H9 (cell line): Measurements from ENCODE around the gene CRMP1. TPM values are rescaled to one million over a fixed set of nuclear protein-coding genes. Genes with fewer than 3 reads are reported as not detected.

Experiments
- DNase-seq: peaks from one replicate; pipeline ENCODE4 v3.0.0-alpha.2; 2017
- H2AFZ ChIP-seq: one replicate; pipeline ENCODE4 v1.6.1; 2013; ENCODE audit warnings: mild to moderate bottlenecking, low read length, control low read depth, moderate library complexity
- H2AK5ac ChIP-seq: 2 replicates; pipeline ENCODE4 v1.6.1; 2013; ENCODE audit warnings: low read length, control low read depth, mixed read lengths; ENCODE audit not compliant: insufficient read length
- H2BK120ac ChIP-seq: one replicate; pipeline ENCODE4 v1.6.1; 2013; ENCODE audit warnings: low read depth, mild to moderate bottlenecking, low read length, control low read depth, inconsistent platforms; ENCODE audit not compliant: poor library complexity, severe bottlenecking
- H2BK12ac ChIP-seq: 2 replicates; pipeline ENCODE4 v1.6.1; 2013; ENCODE audit warnings: low read length, control low read depth, mixed read lengths, low read depth; ENCODE audit not compliant: insufficient read length
- H2BK15ac ChIP-seq: 2 replicates; pipeline ENCODE4 v1.6.1; 2013; ENCODE audit warnings: low read depth, low read length, control low read depth
- H2BK20ac ChIP-seq: one replicate; pipeline ENCODE4 v1.6.1; 2013; ENCODE audit warnings: low read depth, mild to moderate bottlenecking, low read length, control low read depth, inconsistent platforms; ENCODE audit not compliant: poor library complexity, severe bottlenecking
- H2BK5ac ChIP-seq: 2 replicates; pipeline ENCODE4 v1.6.1; 2013; ENCODE audit warnings: low read length, control low read depth, mixed read lengths; ENCODE audit not compliant: insufficient read length
- H3K14ac ChIP-seq: 2 replicates; pipeline ENCODE4 v1.6.1; 2013; ENCODE audit warnings: low read length, control low read depth; ENCODE audit not compliant: insufficient read depth
- H3K18ac ChIP-seq: 2 replicates; pipeline ENCODE4 v1.6.1; 2013; ENCODE audit warnings: low read depth, mild to moderate bottlenecking, mixed read lengths, low read length, control low read depth; ENCODE audit not compliant: insufficient read length
- H3K23ac ChIP-seq: 2 replicates; pipeline ENCODE4 v1.6.1; 2013; ENCODE audit warnings: low read length, control low read depth, mixed read lengths, low read depth; ENCODE audit not compliant: insufficient read length
- H3K23me2 ChIP-seq: 2 replicates; pipeline ENCODE4 v1.6.1; 2013; ENCODE audit warnings: low read depth, mild to moderate bottlenecking, mixed read lengths, low read length, control low read depth; ENCODE audit not compliant: insufficient read length, poor library complexity, severe bottlenecking
- H3K27ac ChIP-seq: 2 replicates; pipeline ENCODE4 v1.5.1; 2013; ENCODE audit warnings: low read length, control low read depth, mixed read lengths, low read depth; ENCODE audit not compliant: insufficient read length
- H3K27me3 ChIP-seq: 2 replicates; pipeline ENCODE4 v1.6.1; 2013; ENCODE audit warnings: low read length, control low read depth, inconsistent platforms; ENCODE audit not compliant: insufficient read depth
- H3K4ac ChIP-seq: 2 replicates; pipeline ENCODE4 v1.6.1; 2013; ENCODE audit warnings: low read depth, mild to moderate bottlenecking, control low read depth, inconsistent platforms, low read length, moderate library complexity
- H3K4me1 ChIP-seq: 2 replicates; pipeline ENCODE4 v1.6.1; 2013; ENCODE audit warnings: low read length, control low read depth, inconsistent platforms; ENCODE audit not compliant: insufficient read depth
- H3K4me2 ChIP-seq: 2 replicates; pipeline ENCODE4 v1.6.1; 2013; ENCODE audit warnings: low read length, control low read depth, mixed read lengths; ENCODE audit not compliant: insufficient read length, insufficient read depth
- H3K56ac ChIP-seq: 2 replicates; pipeline ENCODE4 v1.6.1; 2013; ENCODE audit warnings: low read depth, mild to moderate bottlenecking, mixed read lengths, low read length, control low read depth; ENCODE audit not compliant: insufficient read length
- H3K79me1 ChIP-seq: 2 replicates; pipeline ENCODE4 v1.6.1; 2013; ENCODE audit warnings: low read depth, mild to moderate bottlenecking, moderate library complexity, low read length, control low read depth, inconsistent platforms; ENCODE audit not compliant: insufficient read depth, poor library complexity, severe bottlenecking
- H3K79me2 ChIP-seq: 2 replicates; pipeline ENCODE4 v1.6.1; 2013; ENCODE audit warnings: low read length, control low read depth, inconsistent platforms; ENCODE audit not compliant: insufficient read depth
- H3K9ac ChIP-seq: 2 replicates; pipeline ENCODE4 v1.6.1; 2013; ENCODE audit warnings: low read length, control low read depth, mixed read lengths; ENCODE audit not compliant: insufficient read length; ENCODE audit errors: extremely low read depth
- H3K9me3 ChIP-seq: one replicate; pipeline ENCODE4 v1.6.1; 2013; ENCODE audit warnings: low read depth, low read length, inconsistent platforms; ENCODE audit not compliant: control insufficient read depth
- H3T11ph ChIP-seq: one replicate; pipeline ENCODE4 v1.6.1; 2013; ENCODE audit warnings: mild to moderate bottlenecking, low read length, control low read depth, inconsistent platforms
- H4K20me1 ChIP-seq: one replicate; pipeline ENCODE4 v1.6.1; 2013; ENCODE audit not compliant: control insufficient read depth, insufficient read length, insufficient read depth
- H4K5ac ChIP-seq: 2 replicates; pipeline ENCODE4 v1.6.1; 2013; ENCODE audit warnings: low read depth, mild to moderate bottlenecking, mixed read lengths, low read length, control low read depth; ENCODE audit not compliant: insufficient read length
- H4K8ac ChIP-seq: replicated peaks from 2 replicates; pipeline ENCODE4 v1.6.1; 2013; ENCODE audit warnings: low read length, control low read depth, mixed read lengths, low read depth; ENCODE audit not compliant: insufficient read length
- H4K91ac ChIP-seq: 2 replicates; pipeline ENCODE4 v1.6.1; 2013; ENCODE audit warnings: low read depth, mild to moderate bottlenecking, moderate library complexity, mixed read lengths, low read length, control low read depth; ENCODE audit not compliant: insufficient read length
- H3K27ac Mint-ChIP-seq, 3 experiments: 2 replicates in 2 of 3; 3 replicates in 1 of 3; pipeline ENCODE4 v1.8.0; 2020 to 2021; ENCODE audit warnings: mixed read lengths in 3 of 3, mild to moderate bottlenecking in 1 of 3, moderate library complexity in 1 of 3
- H3K27me3 Mint-ChIP-seq: 2 replicates; pipeline ENCODE4 v1.8.0; 2021; ENCODE audit warnings: low read depth, mild to moderate bottlenecking, moderate library complexity, mixed read lengths
- H3K36me3 Mint-ChIP-seq, 3 experiments: 2 replicates in 2 of 3; 3 replicates in 1 of 3; pipeline ENCODE4 v1.8.0; 2020 to 2021; ENCODE audit warnings: low read depth in 3 of 3, mixed read lengths in 3 of 3; ENCODE audit not compliant: insufficient read depth in 1 of 3
- H3K4me1 Mint-ChIP-seq, 2 experiments: 2 replicates each; pipeline ENCODE4 v1.8.0; 2020; ENCODE audit warnings: mixed read lengths in 2 of 2
- H3K4me3 Mint-ChIP-seq, 2 experiments: 2 replicates in 1 of 2; 3 replicates in 1 of 2; pipeline ENCODE4 v1.8.0; 2020 to 2021; ENCODE audit warnings: mild to moderate bottlenecking in 2 of 2, mixed read lengths in 2 of 2, moderate library complexity in 1 of 2
- H3K9me3 Mint-ChIP-seq, 2 experiments: 2 replicates in 1 of 2; 3 replicates in 1 of 2; pipeline ENCODE4 v1.8.0; 2020; ENCODE audit warnings: mild to moderate bottlenecking in 2 of 2, mixed read lengths in 2 of 2, moderate library complexity in 1 of 2
- CTCF ChIP-seq: fragments of 200-600 bp; sonication (generic); conservative IDR thresholded peaks from 3 replicates; pipeline ENCODE4 v1.8.0; 2021; ENCODE audit warnings: antibody characterized with exemption, mild to moderate bottlenecking
- WGBS: extraction: QIAGEN DNeasy Blood & Tissue Kit; methylation state at CpG from one replicate; pipeline ENCODE4 v1.1.7; 2013; ENCODE audit warnings: missing lambda C conversion rate, low lambda C conversion rate, mixed read lengths; ENCODE audit not compliant: insufficient read length; ENCODE audit errors: extremely low coverage; 5-methylcytosine and 5-hydroxymethylcytosine counted together
- total RNA-seq: library from RNA; stranded (reverse); gene quantifications from 2 replicates; pipeline ENCODE4 v1.2.1, GENCODE V29; 2021

CRMP1 gene
- total RNA-seq, 1 experiment from 2014 or later = 71.6 TPM

- Histone ChIP-seq H3K4ac (no peak overlapping the region), H3K79me1 (no peaks in the 10 kb centered on the region), H2BK12ac (no peak overlapping the region), H4K20me1 (no peaks in the 10 kb centered on the region), H3K27ac (no peak overlapping the region), H3K9me3 (peaks cover 8% of the 10 kb centered on the region), H4K5ac (no peak overlapping the region), H4K8ac (no peak overlapping the region), H2BK20ac (no peak overlapping the region), H3K18ac (no peak overlapping the region), H4K91ac (no peak overlapping the region), H3K23me2 (no peaks in the 10 kb centered on the region), H3K14ac (no peak overlapping the region), H2AK5ac (no peak overlapping the region), H3K56ac (no peak overlapping the region), H2BK5ac (no peak overlapping the region), H3K4me2 (no peak overlapping the region), H3K23ac (no peak overlapping the region), H2BK120ac (no peak overlapping the region), H2BK15ac (no peak overlapping the region), H2AFZ (no peak overlapping the region), H3K4me1 (no peaks in the 10 kb centered on the region), H3K27me3 (no peaks in the 10 kb centered on the region), H3K9ac (no peak overlapping the region), H3K79me2 (0 out of 2 replicates have a peak, but pooled peaks cover 2% of the 10 kb centered on the region), H3T11ph (no peak overlapping the region)
- peak overlapping the region in 2 of 3 experiments; percentile 2 to 6; a peak in 3 of 7 replicates for H3K27ac Mint-ChIP-seq
- TF ChIP-seq CTCF = no peak
- no peaks in the 10 kb centered on the region for H3K27me3 Mint-ChIP-seq
- DNase-seq = peak; percentile 19
- no CpG with 5 or more reads among the region's 9 CpGs for WGBS
- no peak overlapping the region for H3K4me3 Mint-ChIP-seq
- H3K4me1 Mint-ChIP-seq = peaks cover 13 to 15% of the 10 kb centered on the region in 2 experiments; a peak in 3 of 4 replicates
- peaks cover 16 to 17% of the 10 kb centered on the region in 2 experiments for H3K9me3 Mint-ChIP-seq
- peaks cover 24 to 35% (median 32%) of the 10 kb centered on the region in 3 experiments for H3K36me3 Mint-ChIP-seq
These were observed 111.9 kb downstream of the CRMP1 start for GRCh38 chr4:5780831-5781480.
